HG02870 (cell line): ENCODE results near the gene PTPRG.

ENCODE experiments used
- ATAC-seq: cut with Tn5 transposase; IDR thresholded peaks from one replicate; pipeline ENCODE4 v1.9.1; 2021; ENCODE audit warnings: mild to moderate bottlenecking, moderate library complexity; ENCODE audit not compliant: unreplicated experiment

PTPRG gene

DNA sequence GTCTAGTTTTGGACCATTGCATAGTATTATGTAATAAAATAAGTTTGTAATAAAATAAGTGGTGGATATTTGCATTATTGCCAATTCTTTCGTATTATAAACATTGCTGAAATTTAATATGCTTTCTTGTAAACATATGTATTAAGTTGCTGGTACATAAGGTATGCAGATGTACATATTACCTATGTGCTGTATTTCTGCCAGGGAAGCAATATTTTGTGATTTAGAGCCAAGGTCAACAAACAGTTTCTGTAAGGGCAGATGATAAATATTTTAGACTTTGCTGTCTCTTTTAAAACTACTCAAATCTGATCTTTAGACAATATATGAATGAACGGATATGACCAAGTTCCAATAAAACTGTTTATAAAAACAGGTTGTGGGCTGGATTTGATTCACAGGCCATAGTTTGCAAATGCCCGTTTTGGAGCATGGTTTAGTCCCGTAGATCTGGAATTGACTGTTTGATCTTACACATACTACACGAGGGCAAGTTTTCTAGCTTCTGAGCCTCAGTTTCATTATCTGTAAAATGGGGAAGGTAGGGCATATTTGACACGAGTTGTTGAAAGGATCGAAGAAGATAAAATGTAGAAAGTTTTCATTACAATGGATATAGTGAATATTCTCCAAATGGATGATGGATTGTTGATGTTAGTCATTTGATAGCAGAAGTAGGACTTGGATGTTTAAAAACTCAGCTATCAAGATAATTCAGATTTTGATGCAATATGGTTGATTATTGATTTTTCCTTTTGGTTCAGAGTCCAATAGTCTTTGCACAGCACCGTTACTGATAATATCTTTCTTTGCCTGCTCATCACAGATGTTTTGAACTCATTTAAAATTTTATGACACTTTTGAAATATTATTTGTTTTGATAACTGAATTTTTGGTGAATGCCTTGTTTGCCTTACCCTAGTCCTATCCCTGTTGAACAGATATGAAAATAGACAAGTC is 417.4 kb downstream of the PTPRG start:
- no peak for ATAC-seq

GRCh38 chr3:61979638-61980037 is 418.3 kb downstream of the PTPRG start:
- no peak for ATAC-seq

- no peak for ATAC-seq
These were observed 418.7 kb downstream of the PTPRG start for GRCh38 chr3:61980041-61980440.

DNA sequence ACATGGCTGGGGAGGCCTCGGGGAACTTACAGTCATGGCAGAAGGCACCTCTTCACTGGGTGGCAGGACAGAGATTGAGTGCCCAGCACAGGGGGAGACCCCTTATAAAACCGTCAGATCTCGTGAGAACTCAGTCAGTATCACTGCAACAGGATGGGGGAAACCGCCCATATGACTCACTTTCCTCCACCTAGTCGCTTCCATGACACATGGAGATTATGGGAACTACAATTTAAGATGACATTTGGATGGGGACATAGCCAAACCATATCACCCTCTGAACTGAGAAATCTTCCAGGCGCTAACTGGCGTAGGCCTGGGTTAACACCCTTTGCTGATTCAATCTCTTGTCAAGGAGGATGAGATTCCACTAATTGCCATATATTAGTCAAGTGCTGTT is 419.7 kb downstream of the PTPRG start:
- ATAC-seq, result no peak

DNA sequence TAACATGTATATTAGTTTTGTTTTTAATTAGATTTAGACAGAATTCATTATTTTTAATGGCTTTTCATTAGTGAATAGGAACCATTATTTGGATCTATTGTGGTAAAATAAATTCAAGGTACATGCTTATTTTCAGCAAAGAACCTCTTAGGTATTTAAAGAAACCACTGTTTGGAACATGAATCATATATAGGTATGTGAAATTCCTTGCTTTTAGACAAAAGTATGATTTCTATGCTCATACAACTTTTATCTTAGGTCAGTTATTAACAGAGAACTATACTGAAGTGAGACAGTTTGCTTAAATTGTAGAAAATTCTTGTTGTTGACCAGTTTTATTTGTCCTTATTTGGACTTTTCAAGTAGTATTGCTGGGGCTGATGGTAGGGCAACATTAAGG is 422.1 kb downstream of the PTPRG start:
- no peak for ATAC-seq

DNA sequence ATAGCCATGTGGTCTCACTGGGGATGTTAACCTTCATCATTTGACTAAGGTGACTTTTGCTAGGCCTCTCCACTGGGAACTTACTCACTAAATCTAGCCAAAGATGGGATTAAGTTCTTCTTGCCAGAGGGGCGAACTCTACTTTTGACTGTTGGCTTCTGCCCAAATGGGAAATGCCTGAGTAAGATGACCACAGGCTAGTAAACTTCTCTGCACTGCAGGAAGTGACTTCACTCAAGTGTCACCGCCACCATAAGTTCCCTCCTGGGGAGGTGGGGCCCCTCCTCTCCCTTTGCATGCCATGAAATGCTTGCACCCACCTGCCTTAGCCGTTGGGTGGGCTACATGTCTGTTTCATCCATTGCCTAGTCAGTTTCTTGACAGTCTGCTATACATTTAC is 423.6 kb downstream of the PTPRG start:
- no peak for ATAC-seq

- ATAC-seq, result no peak
These were observed 425.1 kb downstream of the PTPRG start for GRCh38 chr3:61986473-61986872.

DNA sequence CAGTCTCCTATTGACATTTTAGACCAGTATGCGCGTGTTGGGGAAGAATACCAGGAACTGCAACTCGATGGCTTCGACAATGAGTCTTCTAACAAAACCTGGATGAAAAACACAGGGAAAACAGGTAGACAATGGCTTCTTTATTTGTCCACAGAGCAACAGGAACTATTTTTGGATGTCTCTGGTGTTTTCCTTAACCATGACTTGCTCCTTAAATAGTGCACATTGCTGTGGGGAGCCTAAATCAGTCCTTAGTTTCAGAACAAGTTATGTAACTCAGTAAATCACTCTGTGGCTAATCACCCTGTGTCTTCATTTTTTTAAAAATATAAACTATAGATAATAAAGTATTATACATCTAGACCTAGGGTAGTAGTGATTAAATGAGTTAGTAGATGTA is 428.3 kb downstream of the PTPRG start:
- ATAC-seq, result no peak

DNA sequence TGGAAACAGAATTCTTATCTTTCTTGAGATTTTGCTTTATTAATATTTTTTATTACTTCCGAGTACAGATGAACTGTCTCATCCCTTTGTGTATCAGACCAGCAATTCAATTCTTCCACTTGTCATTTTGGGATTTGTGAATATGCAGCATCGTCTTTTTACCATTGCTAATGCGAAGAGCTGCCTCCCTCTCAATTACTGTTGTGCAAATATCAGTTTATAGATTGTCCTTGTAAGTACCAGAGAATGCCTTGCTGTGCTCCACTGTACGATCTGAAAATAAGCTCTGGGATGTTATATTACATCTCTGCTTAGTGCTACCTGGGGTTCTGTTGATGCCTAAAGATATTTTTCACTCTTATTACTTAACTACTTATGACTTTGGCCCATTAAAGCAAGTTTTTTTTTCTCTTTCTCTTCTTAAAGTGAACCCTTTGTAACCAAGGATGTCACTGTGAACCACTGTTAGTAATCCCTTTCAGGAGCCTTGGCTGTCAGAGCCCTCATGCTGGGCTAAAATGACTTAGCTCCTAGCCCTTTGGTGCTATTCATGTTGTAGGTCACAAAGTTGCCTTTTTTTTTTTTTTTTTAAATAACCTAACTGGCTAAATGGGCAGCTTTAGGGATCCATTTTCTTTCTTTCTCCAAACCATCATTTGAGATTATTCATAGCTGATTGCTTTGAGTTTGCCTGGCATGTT is 429.1 kb downstream of the PTPRG start:
- ATAC-seq, result no peak

GRCh38 chr3:61991706-61992105 is 430.3 kb downstream of the PTPRG start:
- no peak for ATAC-seq

DNA sequence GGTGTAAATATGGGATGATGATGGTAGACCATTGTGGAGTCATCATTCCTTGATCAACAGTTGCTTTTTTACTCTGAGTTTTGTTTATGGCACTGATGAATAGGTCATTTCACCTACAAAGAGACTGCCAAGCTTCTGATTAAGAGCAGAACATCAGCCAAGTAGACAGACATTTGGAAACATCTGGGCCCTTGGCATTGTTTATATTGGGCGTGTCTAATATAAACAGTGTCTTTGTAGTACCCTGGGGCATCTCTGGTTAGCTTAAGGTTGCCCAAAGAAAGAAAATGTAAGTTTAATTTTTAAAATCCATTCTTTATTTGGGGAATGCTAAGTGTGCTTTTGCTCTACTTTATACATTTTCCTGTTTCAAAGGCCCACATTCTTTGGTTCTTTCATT is 435.0 kb downstream of the PTPRG start:
- no peak for ATAC-seq

GRCh38 chr3:61997101-61997500 is 435.7 kb downstream of the PTPRG start:
- ATAC-seq, result no peak

GRCh38 chr3:62003835-62004234 is 442.5 kb downstream of the PTPRG start:
- no peak for ATAC-seq

DNA sequence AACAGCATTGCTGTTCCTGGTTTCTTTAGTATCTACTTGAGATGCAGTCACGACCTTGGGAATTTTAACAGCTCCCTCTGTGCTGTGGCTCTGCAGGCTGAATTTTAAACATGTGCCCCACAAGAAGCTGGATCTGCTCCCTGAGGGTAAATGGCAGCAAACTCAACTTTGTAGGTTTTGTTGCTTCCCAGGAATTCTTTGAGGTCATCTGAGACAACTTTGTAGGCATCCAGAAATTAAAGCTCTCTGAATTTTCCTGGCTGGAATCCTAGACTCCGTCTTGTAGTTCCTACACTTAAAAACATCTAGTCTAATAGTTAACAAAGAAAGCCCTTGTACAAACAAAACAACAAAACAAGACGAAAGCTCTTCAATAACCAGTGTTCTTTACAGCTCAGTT is 445.7 kb downstream of the PTPRG start:
- ATAC-seq, result no peak

- ATAC-seq, result no peak
These were observed 449.6 kb downstream of the PTPRG start for GRCh38 chr3:62010989-62011388.

DNA sequence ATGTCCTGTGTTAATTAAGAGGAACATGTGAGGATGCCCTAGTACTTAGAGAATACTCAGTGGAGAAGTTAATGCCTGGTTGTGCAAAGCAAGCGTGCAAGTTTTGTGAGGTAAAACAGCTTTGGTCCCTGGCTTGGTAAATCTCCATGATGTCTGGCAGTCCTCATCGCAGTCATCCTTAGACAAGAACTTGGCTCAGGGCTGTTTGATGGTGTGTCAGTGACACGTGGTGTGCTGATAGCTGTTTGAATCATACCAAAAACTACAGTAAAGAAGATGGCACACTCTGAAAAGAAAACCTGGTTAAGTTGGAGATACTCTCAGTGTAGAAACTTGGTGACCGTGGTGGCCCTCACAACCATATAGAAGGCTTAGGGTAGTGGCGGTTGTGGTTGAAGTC is 450.3 kb downstream of the PTPRG start:
- ATAC-seq, result no peak

- no peak for ATAC-seq
These were observed 452.6 kb downstream of the PTPRG start for GRCh38 chr3:62013951-62014350.

DNA sequence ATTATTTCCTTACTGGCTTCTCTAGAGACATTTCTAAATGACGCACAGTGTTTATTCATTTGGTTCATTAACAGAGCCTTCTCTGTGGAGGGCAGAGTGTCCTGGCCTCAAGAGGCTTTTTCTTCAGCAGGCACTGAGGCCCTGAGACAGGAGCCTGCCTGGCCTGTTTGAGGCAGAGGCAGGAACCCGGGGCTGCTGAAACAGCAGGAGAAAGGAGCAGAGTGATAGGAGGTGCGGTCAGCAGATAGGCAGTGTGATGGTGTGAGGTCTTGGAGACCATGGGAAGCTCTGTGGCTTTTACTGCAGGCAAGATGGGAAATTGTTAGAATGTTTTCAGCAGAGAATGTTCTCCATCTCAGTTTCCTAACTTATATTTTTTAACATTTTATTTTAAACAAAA is 453.7 kb downstream of the PTPRG start:
- no peak for ATAC-seq

DNA sequence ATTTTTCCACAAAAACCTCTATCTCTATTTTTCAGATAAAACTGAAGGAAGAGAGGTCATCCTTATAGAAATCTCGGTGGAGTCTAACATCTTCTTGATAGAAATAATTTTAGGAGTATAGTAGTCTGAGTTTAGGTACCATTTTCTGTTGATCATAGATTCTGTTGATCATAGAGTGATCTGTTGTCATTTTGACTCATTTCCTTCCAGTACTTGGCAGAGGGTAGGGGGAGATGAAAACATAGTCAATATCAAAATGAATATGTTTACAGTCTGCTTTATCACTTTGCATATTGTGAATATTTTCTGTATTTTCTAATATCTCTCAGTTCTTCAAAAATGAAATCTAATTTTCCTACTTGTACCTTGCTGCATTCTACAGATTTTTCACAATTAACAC is 458.5 kb downstream of the PTPRG start:
- ATAC-seq, result no peak

DNA sequence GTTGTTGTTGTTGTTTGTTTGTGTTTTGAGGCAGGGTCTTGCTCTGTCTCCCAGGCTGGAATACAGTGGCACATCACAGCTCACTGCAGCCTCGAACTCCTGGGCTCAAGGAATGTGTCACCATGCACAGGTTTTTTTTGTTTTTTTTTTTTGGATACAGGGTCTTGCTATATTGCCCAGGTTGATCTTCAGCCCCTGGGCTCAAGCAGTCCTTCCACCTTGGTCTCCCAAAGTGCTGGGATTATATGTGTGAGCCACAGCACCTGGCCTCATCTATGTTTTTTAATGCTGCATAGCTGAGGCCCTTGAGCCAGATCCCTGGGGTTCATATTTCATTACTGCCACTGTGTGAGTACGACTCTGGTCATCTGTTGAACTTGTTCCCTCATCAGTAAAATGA is 459.3 kb downstream of the PTPRG start:
- no peak for ATAC-seq

DNA sequence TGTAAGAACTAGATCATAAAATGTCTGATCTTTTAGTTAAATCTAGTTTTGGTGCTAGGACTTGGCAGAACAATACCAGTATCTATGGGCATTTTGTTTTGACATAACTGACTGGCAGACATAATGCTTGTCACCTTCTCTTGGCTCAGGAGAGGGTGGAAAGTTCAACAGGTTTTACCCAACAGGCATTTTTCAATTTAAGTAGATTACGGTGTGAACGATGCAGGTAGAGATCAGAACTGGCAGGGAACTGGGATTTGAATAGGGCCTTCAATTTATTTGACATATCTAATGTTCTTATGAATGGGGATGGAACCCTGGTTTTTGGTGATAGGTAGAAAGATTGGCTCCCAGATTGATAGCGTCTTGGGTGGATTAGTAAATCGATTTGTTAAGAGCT is 460.9 kb downstream of the PTPRG start:
- no peak for ATAC-seq

- ATAC-seq, result no peak
These were observed 463.5 kb downstream of the PTPRG start for GRCh38 chr3:62024882-62025281.
